IMR-90 (cell line): ENCODE data around the gene CARM1. TPM values are rescaled to one million over a fixed set of nuclear protein-coding genes. Genes with fewer than 3 reads are reported as not detected.

Experiments used
- ATAC-seq: fragments of 200-7000 bp; cut with Tn5 transposase; 2 replicates; pipeline ENCODE4 v1.9.1; 2020; ENCODE audit warnings: low read depth, mild to moderate bottlenecking, moderate library complexity
- BruUV-seq: library from RNA; stranded (reverse); fragments of 400-500 nt; replicated peaks from 2 replicates; lab custom pipeline; 2021; lab: Mats Ljungman, UMichigan
- CTCF ChIA-PET: fragments of 300-600 bp; formaldehyde crosslinking; extraction: SDS; loops from one replicate; lab custom pipeline; 2021; ENCODE audit warnings: antibody characterized with exemption; lab: Yijun Ruan, JAX
- POLR2A ChIA-PET: fragments of 300-600 bp; sonication (Branson Sonifier 250); formaldehyde crosslinking; loops from one replicate; lab custom pipeline; 2022; ENCODE audit warnings: antibody characterized with exemption; ENCODE audit not compliant: unreplicated experiment; lab: Charles Lee
- DNase-seq: peaks from one replicate; pipeline ENCODE4 v3.0.0; 2013
- H2AFZ ChIP-seq: replicated peaks from 2 replicates; pipeline ENCODE3; 2013; ENCODE audit warnings: low read length, mild to moderate bottlenecking; ENCODE audit not compliant: poor library complexity
- H2AK5ac ChIP-seq: 2 replicates; pipeline ENCODE4 v1.6.1; 2013; ENCODE audit warnings: low read depth, low read length, inconsistent platforms
- H2AK9ac ChIP-seq: replicated peaks from 2 replicates; pipeline ENCODE3; 2013; ENCODE audit warnings: mild to moderate bottlenecking, low read depth, low read length, moderate library complexity; ENCODE audit not compliant: poor library complexity
- H2BK120ac ChIP-seq: 2 replicates; pipeline ENCODE4 v1.6.1; 2013; ENCODE audit warnings: low read depth, low read length, inconsistent platforms
- H2BK15ac ChIP-seq: 3 replicates; pipeline ENCODE4 v1.6.1; 2013; ENCODE audit warnings: low read depth, low read length, inconsistent platforms
- H2BK20ac ChIP-seq: 2 replicates; pipeline ENCODE4 v1.6.1; 2013; ENCODE audit warnings: low read depth, mild to moderate bottlenecking, inconsistent platforms, low read length, moderate library complexity
- H2BK5ac ChIP-seq: 2 replicates; pipeline ENCODE4 v1.6.1; 2013; ENCODE audit warnings: mild to moderate bottlenecking, low read depth, low read length, inconsistent platforms; ENCODE audit not compliant: poor library complexity, severe bottlenecking
- H3K14ac ChIP-seq: replicated peaks from 2 replicates; pipeline ENCODE4 v1.6.1; 2013; ENCODE audit warnings: low read depth, low read length, inconsistent platforms
- H3K18ac ChIP-seq: 2 replicates; pipeline ENCODE4 v1.6.1; 2013; ENCODE audit warnings: low read depth, low read length, control low read depth
- H3K23ac ChIP-seq: 2 replicates; pipeline ENCODE4 v1.6.1; 2013; ENCODE audit warnings: low read depth, low read length, inconsistent platforms
- H3K27ac ChIP-seq: 2 replicates; pipeline ENCODE4 v1.5.1; 2013; ENCODE audit warnings: mild to moderate bottlenecking, control low read depth, low read length; ENCODE audit not compliant: insufficient read depth
- H3K27me3 ChIP-seq: 2 replicates; pipeline ENCODE4 v1.6.1; 2013; ENCODE audit warnings: low read length; ENCODE audit not compliant: control insufficient read depth, insufficient read depth
- H3K36me3 ChIP-seq: 2 replicates; pipeline ENCODE4 v1.6.1; 2013; ENCODE audit warnings: low read length, mixed read lengths; ENCODE audit not compliant: control insufficient read depth, insufficient read depth
- H3K4ac ChIP-seq: 2 replicates; pipeline ENCODE4 v1.6.1; 2013; ENCODE audit warnings: low read depth, low read length, inconsistent platforms
- H3K4me1 ChIP-seq: 2 replicates; pipeline ENCODE4 v1.6.1; 2013; ENCODE audit warnings: low read length, mixed read lengths; ENCODE audit not compliant: control insufficient read depth, insufficient read depth
- H3K4me2 ChIP-seq: 2 replicates; pipeline ENCODE4 v1.6.1; 2013; ENCODE audit warnings: low read depth, mild to moderate bottlenecking, control low read depth, low read length, moderate library complexity
- H3K4me3 ChIP-seq: 2 replicates; pipeline ENCODE4 v1.5.1; 2013; ENCODE audit warnings: low read depth, mild to moderate bottlenecking, control low read depth, low read length, moderate library complexity; ENCODE audit not compliant: insufficient read depth
- H3K56ac ChIP-seq: 2 replicates; pipeline ENCODE4 v1.6.1; 2013; ENCODE audit warnings: low read length, inconsistent platforms; ENCODE audit not compliant: insufficient read depth; ENCODE audit errors: extremely low read depth
- H3K79me1 ChIP-seq, 2 experiments: 2 replicates each; pipeline ENCODE4 v1.6.1; 2013; ENCODE audit warnings: low read length in 2 of 2, inconsistent platforms in 1 of 2, low read depth in 1 of 2
- H3K9ac ChIP-seq: 2 replicates; pipeline ENCODE4 v1.6.1; 2013; ENCODE audit warnings: low read depth, low read length, control low read depth
- H3K9me1 ChIP-seq: 2 replicates; pipeline ENCODE4 v1.6.1; 2013; ENCODE audit warnings: low read length, inconsistent platforms; ENCODE audit not compliant: insufficient read depth
- H3K9me3 ChIP-seq: 2 replicates; pipeline ENCODE4 v1.6.1; 2013; ENCODE audit warnings: low read length; ENCODE audit not compliant: control insufficient read depth, insufficient read depth
- H4K20me1 ChIP-seq: 2 replicates; pipeline ENCODE4 v1.6.1; 2013; ENCODE audit warnings: low read length, inconsistent platforms; ENCODE audit not compliant: insufficient read depth
- H4K5ac ChIP-seq: 2 replicates; pipeline ENCODE4 v1.6.1; 2013; ENCODE audit warnings: mild to moderate bottlenecking, low read depth, low read length, control low read depth
- H4K8ac ChIP-seq, 2 experiments: 2 replicates each; pipeline ENCODE4 v1.6.1; 2013; ENCODE audit warnings: low read depth in 2 of 2, low read length in 2 of 2, control low read depth in 1 of 2, inconsistent platforms in 1 of 2
- H4K91ac ChIP-seq: 2 replicates; pipeline ENCODE4 v1.6.1; 2013; ENCODE audit warnings: low read depth, low read length, inconsistent platforms; ENCODE audit not compliant: insufficient read depth
- CHD1 ChIP-seq: IDR thresholded peaks from 2 replicates; pipeline ENCODE4 v1.6.1; 2012; ENCODE audit warnings: low read depth, low read length, improper control_type of control experiment
- ELK1 ChIP-seq: fragments of 150-350 bp; IDR thresholded peaks from 2 replicates; pipeline ENCODE4 v1.6.1; 2016; ENCODE audit warnings: low read depth, mild to moderate bottlenecking, low read length, moderate library complexity, borderline replicate concordance
- MAFK ChIP-seq: IDR thresholded peaks from 2 replicates; pipeline ENCODE4 v1.6.1; 2012; ENCODE audit warnings: low read depth, low read length, improper control_type of control experiment
- MAZ ChIP-seq: IDR thresholded peaks from 2 replicates; pipeline ENCODE4 v1.6.1; 2012; ENCODE audit warnings: low read depth, mild to moderate bottlenecking, low read length, improper control_type of control experiment, moderate library complexity, borderline replicate concordance
- MXI1 ChIP-seq: IDR thresholded peaks from 2 replicates; pipeline ENCODE4 v1.6.1; 2012; ENCODE audit warnings: low read depth, mild to moderate bottlenecking, low read length, moderate library complexity, borderline replicate concordance
- NFE2L2 ChIP-seq: fragments of 150-350 bp; IDR thresholded peaks from 2 replicates; pipeline ENCODE4 v1.6.1; 2016; ENCODE audit warnings: low read depth, mild to moderate bottlenecking, low read length
- POLR2A ChIP-seq: IDR thresholded peaks from 2 replicates; pipeline ENCODE4 v1.6.1; 2012; ENCODE audit warnings: mild to moderate bottlenecking, low read depth, low read length
- RAD21 ChIP-seq: IDR thresholded peaks from 2 replicates; pipeline ENCODE4 v1.6.1; 2012; ENCODE audit warnings: low read length, improper control_type of control experiment
- RCOR1 ChIP-seq: IDR thresholded peaks from 2 replicates; pipeline ENCODE4 v1.6.1; 2012; ENCODE audit warnings: mild to moderate bottlenecking, low read length, improper control_type of control experiment; ENCODE audit not compliant: insufficient replicate concordance
- RFX5 ChIP-seq: IDR thresholded peaks from 2 replicates; pipeline ENCODE4 v1.8.0; 2012; ENCODE audit warnings: low read depth, mild to moderate bottlenecking, low read length, moderate library complexity
- WGBS, 2 experiments: methylation state at CpG; one replicate each; pipeline versions ENCODE4 v1.1.5 to v1.1.7; 2013; ENCODE audit warnings: missing lambda C conversion rate in 2 of 2; ENCODE audit not compliant: insufficient read length in 1 of 2; ENCODE audit errors: extremely low coverage in 2 of 2; 5-methylcytosine and 5-hydroxymethylcytosine counted together
- dilution Hi-C: fragments of 300-500 bp; cut with HindIII; formaldehyde crosslinking; loops from one replicate; pipeline ENCODE4 v1.14.3; 2018; ENCODE audit warnings: low sequenced_read_pairs; ENCODE audit not compliant: unreplicated experiment
- in situ Hi-C: fragments of 300-500 bp; cut with MboI; formaldehyde crosslinking; loops from 3 replicates; pipeline ENCODE4 v1.14.3; 2019; ENCODE audit warnings: low sequenced_read_pairs, inconsistent platforms, mixed read lengths
- intact Hi-C: fragments of 100-400 bp; cut with micrococcal nuclease; formaldehyde crosslinking; loops from 2 replicates; pipeline ENCODE4 v1.10.0; 2022
- polyA plus RNA-seq, 3 experiments: library from polyadenylated mRNA; depleted of rRNA; stranded (reverse); fragments of >200 nt; gene quantifications; 2 replicates each; pipeline ENCODE4 v1.2.3, GENCODE V29; 2012; ENCODE audit warnings: low replicate concordance in 1 of 3
- total RNA-seq: library from RNA; depleted of rRNA; stranded (reverse); fragments of >200 nt; gene quantifications from 2 replicates; pipeline ENCODE4 v1.2.3, GENCODE V29; 2012

CARM1 gene
- total and polyA plus RNA-seq, 2 of the 4 experiments (the other 2 are of a cell fraction): 20.3 to 67.1 TPM

GRCh38 chr19:10908380-10908960 is 37.1 kb downstream of the CARM1 start:
- H4K91ac ChIP-seq: no peak overlapping the region
- in situ Hi-C loops (no loop called here), dilution Hi-C loops (no loop called here), intact Hi-C loops (no loop called here)
- no peak overlapping the region for H2AFZ ChIP-seq
- peaks cover 42% of the 10 kb centered on the region for H3K36me3 ChIP-seq
- no peak overlapping the region for H3K4me2 ChIP-seq
- no peak overlapping the region for H3K23ac ChIP-seq
- no peak overlapping the region for H4K8ac ChIP-seq
- H3K4me1 ChIP-seq: no peaks in the 10 kb centered on the region
- no peak overlapping the region for H3K4ac ChIP-seq
- peaks cover 4% of the 10 kb centered on the region; the same call in 1 of the 2 replicates for H3K9me1 ChIP-seq
- no peak overlapping the region for H4K5ac ChIP-seq
- no peaks in the 10 kb centered on the region for H3K9me3 ChIP-seq
- H3K4me3 ChIP-seq: no peak overlapping the region
- H2BK20ac ChIP-seq: no peak overlapping the region
- H3K56ac ChIP-seq: no peak overlapping the region
- no peak overlapping the region for H2BK5ac ChIP-seq
- H4K20me1 ChIP-seq: peaks cover 22% of the 10 kb centered on the region
- H3K14ac ChIP-seq: no peak overlapping the region
- ChIA-PET POLR2A (no interaction called here), CTCF (no interaction called here)
- H3K27me3 ChIP-seq: no peaks in the 10 kb centered on the region
- H3K79me1 ChIP-seq: peaks cover 15 to 44% of the 10 kb centered on the region in 2 experiments
- BruUV-seq: no TSS peak
- ATAC-seq (no peak), DNase-seq (no peak)
- no peak overlapping the region for H2AK5ac ChIP-seq
- WGBS, 2 experiments: 96% methylated on average over 12 of the region's 17 CpGs; no CpG with 5 or more reads in 1 of the 2 experiments
- no peak overlapping the region for H2AK9ac ChIP-seq
- no peak overlapping the region for H3K27ac ChIP-seq
- no peak overlapping the region for H2BK120ac ChIP-seq
- no peak overlapping the region for H3K18ac ChIP-seq
- H3K9ac ChIP-seq: no peak overlapping the region
- H2BK15ac ChIP-seq: no peak overlapping the region
- TF ChIP-seq RAD21 (no peak), POLR2A (no peak), MAFK (no peak), MXI1 (no peak), ELK1 (no peak), RCOR1 (no peak), MAZ (no peak), CHD1 (no peak), NFE2L2 (no peak), RFX5 (no peak)
